ENCODE data around the gene RELN. TPM values are rescaled to one million over a fixed set of nuclear protein-coding genes. Genes with fewer than 3 reads are reported as not detected.
A peak's percentile ranks its signal among the peaks of the same experiment; 100 is the strongest.
"Not testable (repeated sequence)": the region's sequence is repeated elsewhere in the genome, so short reads cannot be mapped to it uniquely, and the experiment has no call there.

Gene RELN
- total RNA-seq, 1 experiment from 2014 or later = 8.0 TPM

DNA sequence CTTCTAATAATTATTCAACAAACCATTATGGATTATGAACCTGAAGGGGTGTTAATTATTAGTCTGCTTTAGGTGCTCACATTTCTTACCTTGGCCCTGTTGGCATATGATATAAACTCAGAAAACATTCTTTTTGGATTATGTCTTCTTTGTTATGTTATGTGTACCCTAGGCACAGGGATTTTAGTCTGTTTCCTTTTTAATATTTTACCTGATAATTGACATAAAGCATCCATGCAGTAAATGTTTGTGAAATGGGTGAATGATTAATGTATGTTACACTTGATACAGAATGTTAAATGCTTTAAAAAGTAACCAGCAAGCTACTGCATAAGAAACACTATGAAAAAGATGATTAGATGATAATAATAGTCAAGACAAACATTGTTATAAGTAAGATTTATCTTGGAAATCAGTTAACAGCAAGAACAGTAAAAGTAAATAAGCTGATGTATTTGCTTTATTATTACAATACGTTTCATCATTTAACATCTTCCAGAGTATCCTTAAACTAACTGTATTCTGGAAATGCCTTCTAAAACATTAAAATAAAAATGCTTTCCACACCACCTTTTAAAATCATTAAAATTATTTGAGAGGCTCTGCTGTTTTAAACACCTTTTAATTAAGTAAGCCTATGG lies 204.7 kb downstream of the RELN start:
- no peaks in the 10 kb centered on the region for H3K9me3 ChIP-seq (ENCODE audit: low read length)
- peak; percentile 57 for ATAC-seq
- H3K36me3 ChIP-seq (ENCODE audit: low read depth, low read length) = no peaks in the 10 kb centered on the region
- H2AFZ ChIP-seq (ENCODE audit: low read length) = no peak overlapping the region
- no peaks in the 10 kb centered on the region for H3K79me2 ChIP-seq (ENCODE audit: low read length)
- H3K4me1 ChIP-seq (ENCODE audit: insufficient read depth, low read length) = no peaks in the 10 kb centered on the region
- POLR2A ChIA-PET (ENCODE audit: unreplicated experiment) = interaction anchor here (0.6 kb wide), 1 partner anchor 100 kb away, joined by 4 read pairs; no protein-coding TSS in a partner anchor
- BruUV-seq (replicated peaks) = no TSS peak
- no peaks in the 10 kb centered on the region for H3F3A ChIP-seq (ENCODE audit: low read length, unreplicated experiment)
- H3K9me2 ChIP-seq (replicated peaks; ENCODE audit: low read length) = no peaks in the 10 kb centered on the region
- peaks cover 6% of the 10 kb centered on the region; the same call in 1 of the 2 replicates for H3K27me3 ChIP-seq (ENCODE audit: low read length)
- H3K4me2 ChIP-seq (ENCODE audit: low read length) = no peak overlapping the region
- intact Hi-C loops (cut with micrococcal nuclease) = no loop called here
- no peak overlapping the region for H3K9ac ChIP-seq (ENCODE audit: low read length)
- no peaks in the 10 kb centered on the region for H4K20me1 ChIP-seq (ENCODE audit: low read length)
- TF ChIP-seq EZH2 (IDR thresholded peaks at IDR 0.05; ENCODE audit: low read length, unreplicated experiment) (no peak), EZH2phosphoT487 (IDR thresholded peaks at IDR 0.05; ENCODE audit: borderline replicate concordance, low read length) (no peak)
- TF ChIP-seq, protein P1, sequence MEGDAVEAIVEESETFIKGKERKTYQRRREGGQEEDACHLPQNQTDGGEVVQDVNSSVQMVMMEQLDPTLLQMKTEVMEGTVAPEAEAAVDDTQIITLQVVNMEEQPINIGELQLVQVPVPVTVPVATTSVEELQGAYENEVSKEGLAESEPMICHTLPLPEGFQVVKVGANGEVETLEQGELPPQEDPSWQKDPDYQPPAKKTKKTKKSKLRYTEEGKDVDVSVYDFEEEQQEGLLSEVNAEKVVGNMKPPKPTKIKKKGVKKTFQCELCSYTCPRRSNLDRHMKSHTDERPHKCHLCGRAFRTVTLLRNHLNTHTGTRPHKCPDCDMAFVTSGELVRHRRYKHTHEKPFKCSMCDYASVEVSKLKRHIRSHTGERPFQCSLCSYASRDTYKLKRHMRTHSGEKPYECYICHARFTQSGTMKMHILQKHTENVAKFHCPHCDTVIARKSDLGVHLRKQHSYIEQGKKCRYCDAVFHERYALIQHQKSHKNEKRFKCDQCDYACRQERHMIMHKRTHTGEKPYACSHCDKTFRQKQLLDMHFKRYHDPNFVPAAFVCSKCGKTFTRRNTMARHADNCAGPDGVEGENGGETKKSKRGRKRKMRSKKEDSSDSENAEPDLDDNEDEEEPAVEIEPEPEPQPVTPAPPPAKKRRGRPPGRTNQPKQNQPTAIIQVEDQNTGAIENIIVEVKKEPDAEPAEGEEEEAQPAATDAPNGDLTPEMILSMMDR (conservative IDR thresholded peaks at IDR 0.05; ENCODE audit: low read depth, low read length) = no peak
- no peak overlapping the region for H3K4me3 ChIP-seq (ENCODE audit: low read length)
- CTCF ChIA-PET = interaction anchor here (0.6 kb wide), 1 partner anchor 186 kb away, joined by 3 read pairs; no protein-coding TSS in a partner anchor
- no peak overlapping the region for H3K27ac ChIP-seq (ENCODE audit: low read length)
- DNase-seq = no peak

DNA sequence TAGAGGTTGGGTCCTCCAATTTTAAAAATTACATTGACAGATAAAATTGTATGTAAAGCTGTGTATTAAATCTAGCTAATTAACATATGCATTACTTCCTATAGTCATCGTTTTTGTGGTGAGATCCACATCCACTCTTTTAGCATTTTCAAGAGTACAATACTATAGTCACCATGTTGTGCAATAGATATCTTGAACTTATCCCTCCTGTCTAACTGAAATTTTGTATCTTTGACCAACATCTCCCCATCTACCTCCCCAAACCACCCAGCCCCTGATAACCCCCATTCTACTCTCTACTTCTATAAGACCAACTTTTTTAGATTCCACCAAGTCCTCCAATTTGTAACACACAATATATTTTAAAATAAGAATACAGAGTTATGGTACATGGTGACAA lies 208.0 kb downstream of the RELN start:
- H3K9me2 ChIP-seq (replicated peaks; ENCODE audit: low read length) = no peaks in the 10 kb centered on the region
- ChIA-PET CTCF (no interaction called here), POLR2A (ENCODE audit: unreplicated experiment) (no interaction called here)
- no peak overlapping the region for H3K9ac ChIP-seq (ENCODE audit: low read length)
- no peak overlapping the region for H3K4me3 ChIP-seq (ENCODE audit: low read length)
- no peak for DNase-seq
- no peaks in the 10 kb centered on the region for H3K36me3 ChIP-seq (ENCODE audit: low read depth, low read length)
- no peaks in the 10 kb centered on the region for H3F3A ChIP-seq (ENCODE audit: low read length, unreplicated experiment)
- no peak for ATAC-seq
- no peak overlapping the region for H3K27ac ChIP-seq (ENCODE audit: low read length)
- BruUV-seq (replicated peaks) = no TSS peak
- H4K20me1 ChIP-seq (ENCODE audit: low read length) = no peaks in the 10 kb centered on the region
- H3K79me2 ChIP-seq (ENCODE audit: low read length) = no peaks in the 10 kb centered on the region
- peaks cover 6% of the 10 kb centered on the region; the same call in 1 of the 2 replicates for H3K27me3 ChIP-seq (ENCODE audit: low read length)
- no peak overlapping the region for H2AFZ ChIP-seq (ENCODE audit: low read length)
- H3K4me1 ChIP-seq (ENCODE audit: insufficient read depth, low read length) = no peaks in the 10 kb centered on the region
- TF ChIP-seq EZH2 (IDR thresholded peaks at IDR 0.05; ENCODE audit: low read length, unreplicated experiment) (no peak), EZH2phosphoT487 (IDR thresholded peaks at IDR 0.05; ENCODE audit: borderline replicate concordance, low read length) (no peak)
- TF ChIP-seq, protein P1 (conservative IDR thresholded peaks at IDR 0.05; ENCODE audit: low read depth, low read length) = no peak
- H3K4me2 ChIP-seq (ENCODE audit: low read length) = no peak overlapping the region
- no peaks in the 10 kb centered on the region for H3K9me3 ChIP-seq (ENCODE audit: low read length)
- intact Hi-C loops (cut with micrococcal nuclease) = no loop called here

DNA sequence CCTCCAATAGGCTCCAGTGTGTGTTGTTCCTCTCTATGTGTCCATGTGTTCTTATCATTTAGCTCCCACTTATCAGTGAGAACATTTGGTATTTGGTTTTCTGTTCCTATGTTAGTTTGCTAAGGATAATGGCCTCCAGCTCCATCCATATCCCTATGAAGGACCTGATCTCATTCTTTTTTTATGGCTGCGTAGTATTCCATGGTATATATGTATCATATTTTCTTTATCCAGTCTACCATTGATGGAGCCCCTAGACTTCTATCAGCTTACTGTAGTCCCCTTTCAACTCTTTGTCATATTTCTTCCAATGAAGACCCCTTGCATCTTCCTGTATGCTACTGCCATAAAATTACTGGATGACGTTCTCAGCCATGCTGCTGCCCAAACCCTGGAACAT lies 208.9 kb downstream of the RELN start:
- H3K9me2 ChIP-seq (replicated peaks; ENCODE audit: low read length); H3K9ac ChIP-seq (ENCODE audit: low read length); BruUV-seq (replicated peaks); intact Hi-C loops (cut with micrococcal nuclease); H2AFZ ChIP-seq (ENCODE audit: low read length); H3K36me3 ChIP-seq (ENCODE audit: low read depth, low read length); H3F3A ChIP-seq (ENCODE audit: low read length, unreplicated experiment); H3K4me1 ChIP-seq (ENCODE audit: insufficient read depth, low read length); H3K27me3 ChIP-seq (ENCODE audit: low read length); H3K9me3 ChIP-seq (ENCODE audit: low read length); DNase-seq; H3K79me2 ChIP-seq (ENCODE audit: low read length); CTCF ChIA-PET; ATAC-seq; H3K27ac ChIP-seq (ENCODE audit: low read length); H3K4me3 ChIP-seq (ENCODE audit: low read length); H4K20me1 ChIP-seq (ENCODE audit: low read length); POLR2A ChIA-PET (ENCODE audit: unreplicated experiment); H3K4me2 ChIP-seq (ENCODE audit: low read length): not testable (repeated sequence)
